ENCODE data around the gene APOBEC3G. TPM values are rescaled to one million over a fixed set of nuclear protein-coding genes. Genes with fewer than 3 reads are reported as not detected.
"Not testable (repeated sequence)": the region's sequence is repeated elsewhere in the genome, so short reads cannot be mapped to it uniquely, and the experiment has no call there.

APOBEC3G gene
- total RNA-seq, 1 donor from 2014 or later, result 19.2 TPM

DNA sequence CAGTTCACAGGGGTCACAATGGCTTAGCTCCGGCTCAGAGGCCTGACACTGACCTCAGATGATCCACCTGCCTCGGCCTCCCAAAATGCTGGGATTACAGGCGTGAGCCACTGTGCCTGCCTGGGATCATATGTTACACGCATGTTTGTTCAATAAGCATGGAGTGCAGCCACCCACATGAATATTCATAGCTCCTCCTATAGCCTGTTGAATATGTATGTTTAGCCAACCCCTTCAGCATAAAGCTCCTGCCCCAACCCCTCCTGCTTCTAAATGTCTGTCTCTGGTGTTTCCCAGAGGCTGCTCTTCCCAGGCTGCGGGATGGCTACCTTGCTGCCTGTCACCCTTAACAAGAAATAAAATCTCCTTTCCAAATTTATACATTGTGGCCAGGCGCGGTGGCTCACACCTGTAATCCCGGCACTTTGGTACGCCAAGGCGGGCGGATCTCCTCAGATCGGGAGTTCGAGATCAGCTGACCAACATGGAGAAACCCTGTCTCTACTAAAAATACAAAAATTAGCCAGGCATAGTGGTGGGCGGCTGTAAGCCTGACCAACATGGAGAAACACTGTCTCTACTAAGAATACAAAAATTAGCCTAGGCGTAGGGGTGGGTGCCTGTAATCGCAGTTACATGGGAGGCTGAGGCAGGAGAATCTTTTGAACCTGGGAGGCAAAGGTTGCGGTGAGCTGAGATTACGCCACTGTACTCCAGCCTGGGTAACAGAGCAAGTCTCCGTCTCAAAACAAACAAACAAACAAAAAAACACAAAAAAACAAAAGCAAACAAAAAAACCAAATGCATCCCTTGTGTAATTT, 37.6 kb upstream of the APOBEC3G start:
- Histone ChIP-seq H3K4me1 (peaks cover 15% of the 10 kb centered on the region), H3K36me3 (no peaks in the 10 kb centered on the region), H3K9me3 (no peaks in the 10 kb centered on the region), H3K4me3 (peak overlapping the region; percentile 69), H3K27me3 (ENCODE audit: low read depth) (no peaks in the 10 kb centered on the region), H3K27ac (peak overlapping the region; percentile 86)
- DNase-seq (no peak), ATAC-seq (no peak)
- TF ChIP-seq, protein P1, sequence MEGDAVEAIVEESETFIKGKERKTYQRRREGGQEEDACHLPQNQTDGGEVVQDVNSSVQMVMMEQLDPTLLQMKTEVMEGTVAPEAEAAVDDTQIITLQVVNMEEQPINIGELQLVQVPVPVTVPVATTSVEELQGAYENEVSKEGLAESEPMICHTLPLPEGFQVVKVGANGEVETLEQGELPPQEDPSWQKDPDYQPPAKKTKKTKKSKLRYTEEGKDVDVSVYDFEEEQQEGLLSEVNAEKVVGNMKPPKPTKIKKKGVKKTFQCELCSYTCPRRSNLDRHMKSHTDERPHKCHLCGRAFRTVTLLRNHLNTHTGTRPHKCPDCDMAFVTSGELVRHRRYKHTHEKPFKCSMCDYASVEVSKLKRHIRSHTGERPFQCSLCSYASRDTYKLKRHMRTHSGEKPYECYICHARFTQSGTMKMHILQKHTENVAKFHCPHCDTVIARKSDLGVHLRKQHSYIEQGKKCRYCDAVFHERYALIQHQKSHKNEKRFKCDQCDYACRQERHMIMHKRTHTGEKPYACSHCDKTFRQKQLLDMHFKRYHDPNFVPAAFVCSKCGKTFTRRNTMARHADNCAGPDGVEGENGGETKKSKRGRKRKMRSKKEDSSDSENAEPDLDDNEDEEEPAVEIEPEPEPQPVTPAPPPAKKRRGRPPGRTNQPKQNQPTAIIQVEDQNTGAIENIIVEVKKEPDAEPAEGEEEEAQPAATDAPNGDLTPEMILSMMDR (IDR thresholded peaks at IDR 0.05), result no peak
- intact Hi-C loops (cut with DNase I), result no loop called here

DNA sequence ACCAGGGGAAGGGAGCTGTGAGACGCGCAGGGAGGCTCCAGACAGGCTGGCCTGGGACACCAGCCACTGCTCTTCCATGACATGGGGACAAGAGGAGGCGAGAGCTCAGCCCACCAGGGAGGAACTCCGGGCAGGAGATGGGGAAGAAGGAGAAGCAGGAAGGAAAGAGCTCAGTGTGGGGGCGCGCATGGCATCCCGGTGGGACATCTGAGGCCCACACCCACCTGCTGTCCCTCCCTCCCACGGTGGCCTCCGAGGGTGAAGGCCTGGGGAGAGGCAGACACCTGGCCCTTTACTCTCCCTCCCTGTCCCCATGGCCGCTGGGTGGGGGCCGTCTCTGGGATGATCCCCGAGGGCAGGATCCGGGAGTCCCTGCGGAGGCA, 36.9 kb upstream of the APOBEC3G start:
- DNase-seq; H3K9me3 ChIP-seq; intact Hi-C loops (cut with DNase I); H3K27me3 ChIP-seq (ENCODE audit: low read depth); ATAC-seq; H3K36me3 ChIP-seq: not testable (repeated sequence)
- peaks cover 15% of the 10 kb centered on the region for H3K4me1 ChIP-seq
- H3K4me3 ChIP-seq, result peak overlapping the region; percentile 69
- peak overlapping the region; percentile 86 for H3K27ac ChIP-seq

DNA sequence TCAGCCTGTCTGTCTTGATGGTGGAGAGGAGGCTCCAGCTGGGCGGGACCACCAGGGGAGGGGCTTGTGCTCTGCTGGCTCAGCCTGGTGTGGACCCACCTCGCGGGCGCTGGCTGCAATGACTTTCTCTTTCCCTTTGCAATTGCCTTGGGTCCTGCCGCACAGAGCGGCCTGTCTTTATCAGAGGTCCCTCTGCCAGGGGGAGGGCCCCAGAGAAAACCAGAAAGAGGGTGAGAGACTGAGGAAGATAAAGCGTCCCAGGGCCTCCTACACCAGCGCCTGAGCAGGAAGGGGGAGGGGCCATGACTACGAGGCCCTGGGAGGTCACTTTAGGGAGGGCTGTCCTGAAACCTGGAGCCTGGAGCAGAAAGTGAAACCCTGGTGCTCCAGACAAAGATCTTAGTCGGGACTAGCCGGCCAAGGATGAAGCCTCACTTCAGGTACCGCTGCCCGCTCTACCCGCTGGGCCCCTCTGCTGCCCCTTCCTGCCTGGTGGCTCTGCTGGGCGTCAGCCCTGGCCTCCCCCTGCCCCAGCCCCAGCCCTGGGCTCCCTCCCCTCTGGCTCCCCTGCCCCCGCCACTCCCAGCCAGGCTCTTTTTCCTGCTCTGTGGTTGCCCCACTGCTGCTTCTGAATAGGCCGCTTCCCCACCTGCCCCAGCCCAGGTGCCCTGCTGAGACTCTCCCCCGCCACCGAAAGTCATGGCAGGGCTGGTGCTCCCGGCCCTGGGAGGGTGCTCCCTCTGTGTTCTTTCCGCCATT, 36.4 kb upstream of the APOBEC3G start, which contains the start of gene APOBEC3F:
Gene APOBEC3F, plus strand, starts transcription at position 327 of the 759 bp plus-strand sequence. Its CDS starts 97 bp downstream, at position 424.
- Histone ChIP-seq H3K4me3 (peak within 1 kb of the TSS; percentile 69), H3K27ac (peak within 1 kb of the TSS; percentile 86), H3K4me1 (peaks cover 15% of the 10 kb centered on the region)
- H3K27me3 ChIP-seq (ENCODE audit: low read depth); H3K36me3 ChIP-seq; intact Hi-C loops (cut with DNase I); H3K9me3 ChIP-seq: not testable (repeated sequence)
- peak; percentile 94 to 96 for ATAC-seq
- peak; percentile 73 for DNase-seq

DNA sequence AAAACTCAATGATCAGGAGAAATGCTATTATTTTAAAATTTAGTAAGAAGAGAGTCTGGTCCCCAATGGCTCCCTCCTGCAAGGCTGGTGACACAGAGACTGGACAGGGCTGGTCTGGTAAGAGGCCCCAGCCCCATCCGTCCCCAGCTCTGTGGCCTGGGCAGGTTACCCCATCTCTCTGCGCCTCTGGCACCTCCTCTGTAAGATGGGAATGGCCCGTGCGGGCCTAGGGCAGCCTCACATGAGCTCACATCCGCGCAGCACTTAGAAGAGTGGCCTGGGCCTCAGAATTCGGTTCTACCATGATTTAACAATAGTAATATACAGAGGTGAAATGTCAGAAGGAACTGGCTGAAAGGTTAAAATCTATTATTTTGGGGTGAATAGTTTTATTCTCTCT, 35.2 kb upstream of the APOBEC3G start:
- TF ChIP-seq, protein P1 (IDR thresholded peaks at IDR 0.05), result no peak
- H3K4me1 ChIP-seq, result peaks cover 15% of the 10 kb centered on the region
- no peak overlapping the region for H3K27ac ChIP-seq
- intact Hi-C loops (cut with DNase I), result no loop called here
- DNase-seq (no peak), ATAC-seq (no peak)
- H3K27me3 ChIP-seq (ENCODE audit: low read depth), result no peaks in the 10 kb centered on the region
- H3K9me3 ChIP-seq, result no peaks in the 10 kb centered on the region
- no peaks in the 10 kb centered on the region for H3K36me3 ChIP-seq
- peak overlapping the region; percentile 69 for H3K4me3 ChIP-seq

DNA sequence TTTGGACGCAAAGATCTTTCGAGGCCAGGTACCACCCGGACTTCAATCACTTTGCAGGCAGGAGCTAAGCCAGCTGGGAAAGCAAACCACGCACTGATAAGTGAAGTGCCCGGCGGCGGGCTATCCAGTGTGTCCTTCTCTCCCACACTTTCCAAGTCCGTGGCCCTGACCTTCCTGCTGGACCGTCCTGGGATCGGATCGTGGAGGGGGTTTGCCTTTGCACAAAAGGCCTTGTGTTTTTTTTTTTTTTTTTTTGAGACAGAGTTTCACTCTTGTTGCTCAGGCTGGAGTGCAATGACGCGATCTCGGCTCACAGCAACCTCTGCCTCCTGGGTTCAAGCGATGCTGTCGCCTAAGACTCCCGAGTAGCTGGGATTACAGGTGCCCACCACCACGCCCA, 34.0 kb upstream of the APOBEC3G start:
- H3K9me3 ChIP-seq; DNase-seq; H3K27ac ChIP-seq; H3K36me3 ChIP-seq; H3K4me3 ChIP-seq; intact Hi-C loops (cut with DNase I); ATAC-seq; H3K27me3 ChIP-seq (ENCODE audit: low read depth): not testable (repeated sequence)
- H3K4me1 ChIP-seq, result peaks cover 15% of the 10 kb centered on the region

DNA sequence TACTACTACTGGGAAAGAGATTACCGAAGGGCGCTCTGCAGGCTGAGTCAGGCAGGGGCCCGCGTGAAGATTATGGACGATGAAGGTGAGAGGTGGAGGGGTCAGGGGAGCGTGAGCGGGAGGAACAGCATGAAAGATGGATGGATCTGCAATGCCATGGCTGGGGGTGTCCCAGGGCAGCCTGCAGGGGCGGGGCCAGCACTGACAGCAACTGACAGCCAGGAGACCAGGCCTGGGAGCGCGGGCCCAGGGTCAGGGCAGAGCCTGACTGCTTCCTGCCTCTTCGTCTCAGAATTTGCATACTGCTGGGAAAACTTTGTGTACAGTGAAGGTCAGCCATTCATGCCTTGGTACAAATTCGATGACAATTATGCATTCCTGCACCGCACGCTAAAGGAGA, 31.9 kb upstream of the APOBEC3G start:
- H3K27me3 ChIP-seq (ENCODE audit: low read depth); H3K27ac ChIP-seq; H3K9me3 ChIP-seq; ATAC-seq; DNase-seq; intact Hi-C loops (cut with DNase I); H3K4me3 ChIP-seq; H3K36me3 ChIP-seq: not testable (repeated sequence)
- H3K4me1 ChIP-seq, result peaks cover 15% of the 10 kb centered on the region

DNA sequence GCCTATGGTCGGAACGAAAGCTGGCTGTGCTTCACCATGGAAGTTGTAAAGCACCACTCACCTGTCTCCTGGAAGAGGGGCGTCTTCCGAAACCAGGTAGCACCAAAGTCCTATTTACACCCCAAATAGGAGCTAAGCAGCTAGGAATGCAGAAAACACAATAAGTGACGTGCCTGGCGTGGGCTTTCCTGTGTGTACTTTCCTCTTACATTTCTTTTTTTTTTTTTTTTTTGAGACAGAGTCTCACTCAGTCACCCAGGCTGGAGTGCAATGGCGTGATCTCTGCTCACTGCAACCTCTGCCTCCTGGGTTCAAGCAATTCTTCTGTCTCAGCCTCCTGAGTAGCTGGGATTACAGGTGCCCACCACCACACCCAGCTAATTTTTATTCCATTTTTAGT, 27.6 kb upstream of the APOBEC3G start:
- H3K36me3 ChIP-seq; ATAC-seq; DNase-seq; H3K27ac ChIP-seq; H3K27me3 ChIP-seq (ENCODE audit: low read depth); H3K4me3 ChIP-seq; H3K9me3 ChIP-seq; intact Hi-C loops (cut with DNase I); H3K4me1 ChIP-seq: not testable (repeated sequence)

DNA sequence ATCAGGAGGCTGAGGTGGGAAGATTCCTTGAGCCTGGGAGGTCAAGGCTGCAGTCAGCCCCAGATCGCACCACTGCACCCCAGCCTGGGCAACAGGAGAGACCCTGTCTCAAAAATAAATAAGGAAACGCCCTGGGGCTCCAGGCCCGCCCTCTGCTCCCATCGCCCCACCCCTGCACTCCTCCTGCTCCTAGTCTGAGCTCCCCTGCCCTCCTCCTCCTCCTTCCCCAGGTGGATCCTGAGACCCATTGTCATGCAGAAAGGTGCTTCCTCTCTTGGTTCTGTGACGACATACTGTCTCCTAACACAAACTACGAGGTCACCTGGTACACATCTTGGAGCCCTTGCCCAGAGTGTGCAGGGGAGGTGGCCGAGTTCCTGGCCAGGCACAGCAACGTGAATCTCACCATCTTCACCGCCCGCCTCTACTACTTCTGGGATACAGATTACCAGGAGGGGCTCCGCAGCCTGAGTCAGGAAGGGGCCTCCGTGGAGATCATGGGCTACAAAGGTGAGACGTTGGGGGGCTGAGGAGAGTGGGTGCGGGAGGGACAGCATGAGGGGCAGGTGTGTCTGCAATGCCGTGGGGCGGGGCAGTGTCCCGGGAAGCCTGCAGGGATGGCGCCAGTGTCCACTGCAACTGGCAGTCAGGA, 25.1 kb upstream of the APOBEC3G start:
- intact Hi-C loops (cut with DNase I); H3K27me3 ChIP-seq (ENCODE audit: low read depth); ATAC-seq; H3K36me3 ChIP-seq; H3K4me3 ChIP-seq; H3K27ac ChIP-seq; H3K9me3 ChIP-seq; DNase-seq; H3K4me1 ChIP-seq: not testable (repeated sequence)

Data from lower lobe of right lung (tissue), 2 donors.